Duodenal mucosa (tissue), 2 donors: ENCODE results near the gene MAGI2.

Source experiments
- H3K27ac ChIP-seq: one replicate; pipeline ENCODE4 v1.7.0; 2013; ENCODE audit warnings: low read depth, low read length
- H3K27me3 ChIP-seq, 2 donors: one replicate each; pipeline ENCODE4 v1.7.0; 2013; ENCODE audit warnings: low read length in 2 of 2, control low read depth in 1 of 2; ENCODE audit not compliant: insufficient read depth in 2 of 2, control insufficient read depth in 1 of 2
- H3K36me3 ChIP-seq, 2 donors: one replicate each; pipeline ENCODE4 v1.7.0; 2013; ENCODE audit warnings: low read length in 2 of 2, control low read depth in 1 of 2; ENCODE audit not compliant: insufficient read depth in 2 of 2, control insufficient read depth in 1 of 2
- H3K4me1 ChIP-seq, 2 donors: one replicate each; pipeline ENCODE4 v1.7.0; 2013; ENCODE audit warnings: low read length in 2 of 2, control low read depth in 1 of 2; ENCODE audit not compliant: insufficient read depth in 2 of 2, control insufficient read depth in 1 of 2
- H3K4me3 ChIP-seq, 2 donors: one replicate each; pipeline ENCODE4 v1.7.0; 2013; ENCODE audit warnings: low read length in 2 of 2, low read depth in 1 of 2
- H3K9ac ChIP-seq, 2 donors: one replicate each; pipeline ENCODE4 v1.7.0; 2013; ENCODE audit warnings: low read length in 2 of 2, low read depth in 1 of 2
- H3K9me3 ChIP-seq, 2 donors: one replicate each; pipeline ENCODE4 v1.7.0; 2013; ENCODE audit warnings: low read length in 2 of 2, control low read depth in 1 of 2; ENCODE audit not compliant: control insufficient read depth in 1 of 2

The MAGI2 gene

GRCh38 chr7:79400222-79400621 lies 53.2 kb downstream of the MAGI2 start:
- Histone ChIP-seq H3K4me1 (no peaks in the 10 kb centered on the region), H3K27ac (no peak overlapping the region), H3K9me3 (no peaks in the 10 kb centered on the region), H3K4me3 (no peak overlapping the region), H3K36me3 (no peaks in the 10 kb centered on the region), H3K27me3 (no peaks in the 10 kb centered on the region), H3K9ac (no peak overlapping the region)

GRCh38 chr7:79398138-79398749 lies 55.2 kb downstream of the MAGI2 start:
- H3K4me1 ChIP-seq = no peaks in the 10 kb centered on the region
- H3K4me3 ChIP-seq = no peak overlapping the region
- no peaks in the 10 kb centered on the region for H3K36me3 ChIP-seq
- H3K27me3 ChIP-seq = no peaks in the 10 kb centered on the region
- H3K9ac ChIP-seq = no peak overlapping the region
- H3K27ac ChIP-seq = no peak overlapping the region
- no peaks in the 10 kb centered on the region for H3K9me3 ChIP-seq

DNA sequence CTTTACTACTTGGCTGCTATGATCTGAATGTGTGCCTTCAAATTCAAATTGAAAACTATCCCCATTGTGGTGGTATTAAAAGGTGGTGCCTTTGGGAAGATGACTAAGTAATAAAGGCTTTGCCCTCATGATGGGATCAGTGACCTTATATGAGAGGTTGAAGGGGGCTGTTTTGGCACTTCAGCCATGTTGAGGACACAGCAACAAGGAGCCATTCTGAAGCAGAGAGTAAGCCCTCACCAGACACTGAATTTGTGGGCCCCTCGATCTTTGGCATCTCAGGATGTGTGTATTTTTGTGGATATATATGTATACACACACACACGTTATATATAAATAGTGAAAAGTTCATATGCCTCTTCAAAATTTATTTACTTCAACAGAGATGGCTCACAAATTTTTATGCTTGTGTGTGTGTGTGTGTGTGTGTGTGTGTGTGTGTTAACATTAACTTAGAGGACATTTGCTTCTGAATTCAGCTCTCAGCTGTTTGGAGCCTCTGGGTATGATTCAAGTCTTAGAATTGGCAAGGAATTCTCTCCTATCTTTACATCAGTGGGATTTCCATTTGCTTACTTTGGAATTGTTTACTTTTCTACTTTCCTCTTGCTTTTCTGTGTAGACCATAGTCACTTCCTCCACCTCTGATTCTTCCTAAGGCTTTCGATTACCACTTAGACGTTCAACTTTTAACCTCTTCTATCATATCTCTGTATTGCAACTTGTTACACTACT lies 66.6 kb downstream of the MAGI2 start:
- no peaks in the 10 kb centered on the region for H3K36me3 ChIP-seq
- H3K27ac ChIP-seq = no peak overlapping the region
- H3K9ac ChIP-seq = no peak overlapping the region
- H3K9me3 ChIP-seq = no peaks in the 10 kb centered on the region
- H3K27me3 ChIP-seq = no peaks in the 10 kb centered on the region
- no peak overlapping the region for H3K4me3 ChIP-seq
- no peaks in the 10 kb centered on the region for H3K4me1 ChIP-seq

GRCh38 chr7:79381921-79382320 lies 71.5 kb downstream of the MAGI2 start:
- no peak overlapping the region for H3K4me3 ChIP-seq

DNA sequence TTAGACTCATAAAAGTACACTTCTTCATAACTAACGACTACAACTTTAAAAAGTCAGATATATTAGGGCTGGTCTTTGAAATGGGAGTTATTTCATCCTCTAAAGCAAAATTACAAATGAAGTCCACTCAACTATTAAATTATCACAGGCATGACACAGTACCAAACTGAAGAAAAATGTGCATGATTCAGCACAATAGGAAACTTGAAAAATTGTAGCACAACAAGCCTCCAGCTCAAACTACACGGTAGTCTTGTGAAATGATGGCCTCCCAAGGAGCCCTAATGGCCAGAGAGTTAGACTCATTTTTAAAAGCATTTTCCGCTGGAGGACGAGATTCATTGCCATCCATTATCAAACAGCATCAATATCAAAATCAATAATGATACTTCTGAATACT lies 76.4 kb downstream of the MAGI2 start:
- no peak overlapping the region for H3K4me3 ChIP-seq
- no peaks in the 10 kb centered on the region for H3K4me1 ChIP-seq
- no peaks in the 10 kb centered on the region for H3K9me3 ChIP-seq
- no peaks in the 10 kb centered on the region for H3K27me3 ChIP-seq
- H3K36me3 ChIP-seq = no peaks in the 10 kb centered on the region
- H3K27ac ChIP-seq = no peak overlapping the region
- H3K9ac ChIP-seq = no peak overlapping the region

More at GRCh38 chr7:79381921-79382320, 71.5 kb downstream of the MAGI2 start:
- no peak overlapping the region for H3K9ac ChIP-seq
- H3K4me1 ChIP-seq = no peaks in the 10 kb centered on the region
- no peaks in the 10 kb centered on the region for H3K9me3 ChIP-seq
- H3K36me3 ChIP-seq = no peaks in the 10 kb centered on the region
- H3K27me3 ChIP-seq = no peaks in the 10 kb centered on the region
- H3K27ac ChIP-seq = no peak overlapping the region

- Histone ChIP-seq H3K27me3 (no peaks in the 10 kb centered on the region), H3K27ac (no peak overlapping the region), H3K9me3 (no peaks in the 10 kb centered on the region), H3K36me3 (no peaks in the 10 kb centered on the region), H3K4me3 (no peak overlapping the region), H3K4me1 (no peaks in the 10 kb centered on the region), H3K9ac (no peak overlapping the region)
These were observed 77.0 kb downstream of the MAGI2 start for GRCh38 chr7:79376299-79377025.

DNA sequence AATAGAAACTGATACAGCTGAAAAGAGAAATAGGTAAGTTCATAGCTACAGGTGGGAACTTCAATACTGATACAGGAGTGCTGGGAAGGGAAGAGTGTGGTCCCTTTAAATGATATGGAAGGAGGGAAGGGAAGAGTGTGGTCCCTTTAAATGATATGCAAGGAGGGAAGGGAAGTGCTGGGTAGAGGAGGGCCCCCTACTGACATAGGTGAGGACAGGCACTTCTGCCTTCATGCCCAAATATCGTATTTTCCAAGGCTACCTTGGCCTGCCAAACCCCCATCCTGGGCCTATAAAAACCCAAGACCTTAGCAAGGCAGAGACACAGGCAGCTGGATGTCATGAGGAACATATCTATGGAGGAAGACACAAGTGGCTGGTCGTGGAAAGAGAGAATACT lies 92.3 kb downstream of the MAGI2 start:
- H3K4me3 ChIP-seq = no peak overlapping the region
- no peaks in the 10 kb centered on the region for H3K4me1 ChIP-seq
- H3K9ac ChIP-seq = no peak overlapping the region
- no peak overlapping the region for H3K27ac ChIP-seq
- H3K36me3 ChIP-seq = no peaks in the 10 kb centered on the region
- no peaks in the 10 kb centered on the region for H3K9me3 ChIP-seq
- H3K27me3 ChIP-seq = no peaks in the 10 kb centered on the region

- Histone ChIP-seq H3K27me3 (no peaks in the 10 kb centered on the region), H3K27ac (no peak overlapping the region), H3K9me3 (peaks cover 0 to under 1% of the 10 kb centered on the region in 2 donors), H3K4me3 (no peak overlapping the region), H3K9ac (no peak overlapping the region), H3K36me3 (no peaks in the 10 kb centered on the region), H3K4me1 (no peaks in the 10 kb centered on the region)
These were observed 93.6 kb downstream of the MAGI2 start for GRCh38 chr7:79359827-79360226.

GRCh38 chr7:79357101-79357500 lies 96.4 kb downstream of the MAGI2 start:
- no peak overlapping the region for H3K4me3 ChIP-seq
- no peaks in the 10 kb centered on the region for H3K27me3 ChIP-seq
- no peak overlapping the region for H3K27ac ChIP-seq
- H3K4me1 ChIP-seq = no peaks in the 10 kb centered on the region
- H3K9ac ChIP-seq = no peak overlapping the region
- peaks cover 0 to 2% of the 10 kb centered on the region in 2 donors for H3K9me3 ChIP-seq
- H3K36me3 ChIP-seq = no peaks in the 10 kb centered on the region

GRCh38 chr7:79353720-79354468 lies 99.6 kb downstream of the MAGI2 start:
- Histone ChIP-seq H3K36me3 (no peaks in the 10 kb centered on the region), H3K9me3 (peaks cover 0 to 2% of the 10 kb centered on the region in 2 donors), H3K27me3 (no peaks in the 10 kb centered on the region), H3K4me1 (no peaks in the 10 kb centered on the region), H3K9ac (no peak overlapping the region), H3K27ac (no peak overlapping the region), H3K4me3 (no peak overlapping the region)
